Stimulated activated CD8-positive, alpha-beta memory T cell treated with anti-CD3 and anti-CD28 coated beads, Interleukin-15, amount 100 ng/mL, for 48 hours (primary cell): ENCODE results near the gene SERPINB13.

Experiments
- DNase-seq, 2 donors: peaks; one replicate each; pipeline ENCODE4 v3.0.0-alpha.2; 2020; ENCODE audit warnings: low read depth in 2 of 2

Gene SERPINB13, protein sequence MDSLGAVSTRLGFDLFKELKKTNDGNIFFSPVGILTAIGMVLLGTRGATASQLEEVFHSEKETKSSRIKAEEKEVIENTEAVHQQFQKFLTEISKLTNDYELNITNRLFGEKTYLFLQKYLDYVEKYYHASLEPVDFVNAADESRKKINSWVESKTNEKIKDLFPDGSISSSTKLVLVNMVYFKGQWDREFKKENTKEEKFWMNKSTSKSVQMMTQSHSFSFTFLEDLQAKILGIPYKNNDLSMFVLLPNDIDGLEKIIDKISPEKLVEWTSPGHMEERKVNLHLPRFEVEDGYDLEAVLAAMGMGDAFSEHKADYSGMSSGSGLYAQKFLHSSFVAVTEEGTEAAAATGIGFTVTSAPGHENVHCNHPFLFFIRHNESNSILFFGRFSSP

DNA sequence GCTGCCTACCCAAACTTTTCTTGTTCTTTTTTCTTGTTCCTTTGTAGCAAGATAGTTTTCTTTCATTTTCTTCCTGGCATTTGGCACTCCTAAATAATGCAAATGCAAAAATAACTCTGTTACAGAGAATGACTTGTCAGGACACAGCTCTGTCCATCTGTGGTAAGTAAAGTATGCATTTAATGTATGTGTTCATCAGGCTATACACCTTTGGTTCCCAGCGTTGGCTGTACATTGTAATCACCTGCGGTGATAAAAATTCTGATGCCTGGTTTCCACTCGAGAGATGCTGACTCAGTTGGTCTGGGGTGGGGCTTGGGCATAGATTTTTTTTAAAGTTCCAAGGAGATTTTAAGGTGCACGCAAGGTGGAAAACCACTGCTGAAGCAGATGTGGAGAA lies at the start of gene SERPINB13:
Gene SERPINB13 (plus strand): TSS at position 378 of the 400 bp plus-strand sequence. CDS start 1,325 bp downstream, outside the sequence.
- no peak for DNase-seq

DNA sequence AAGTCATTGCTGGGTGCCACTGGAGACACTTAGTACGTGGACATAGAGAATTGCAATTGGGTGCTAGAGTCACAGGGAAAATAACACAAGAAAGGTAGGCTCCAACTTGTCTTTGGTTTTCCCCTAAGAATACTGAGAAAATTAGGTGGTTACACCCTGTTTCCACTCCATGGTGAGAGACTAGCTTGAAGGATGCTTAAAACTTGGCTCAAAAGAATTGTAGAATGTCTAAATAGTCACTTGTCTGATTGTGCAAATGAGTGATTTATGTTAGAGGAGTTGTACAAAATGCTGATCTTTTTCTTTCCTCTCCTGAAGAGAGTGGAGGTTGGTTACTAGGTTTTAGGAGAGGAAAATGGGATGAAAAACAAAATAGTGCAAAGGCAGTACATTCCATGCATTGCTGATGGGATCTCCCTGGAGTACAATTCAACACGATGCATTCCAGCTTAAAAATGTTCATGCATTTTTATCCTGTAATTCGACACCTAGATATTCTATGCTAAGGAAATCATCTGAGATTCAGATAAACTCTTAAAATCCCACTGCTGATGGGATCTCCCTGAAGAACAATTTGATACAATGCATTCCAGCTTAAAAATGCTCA lies 47.1 kb upstream of the SERPINB13 start:
- DNase-seq, result no peak

DNA sequence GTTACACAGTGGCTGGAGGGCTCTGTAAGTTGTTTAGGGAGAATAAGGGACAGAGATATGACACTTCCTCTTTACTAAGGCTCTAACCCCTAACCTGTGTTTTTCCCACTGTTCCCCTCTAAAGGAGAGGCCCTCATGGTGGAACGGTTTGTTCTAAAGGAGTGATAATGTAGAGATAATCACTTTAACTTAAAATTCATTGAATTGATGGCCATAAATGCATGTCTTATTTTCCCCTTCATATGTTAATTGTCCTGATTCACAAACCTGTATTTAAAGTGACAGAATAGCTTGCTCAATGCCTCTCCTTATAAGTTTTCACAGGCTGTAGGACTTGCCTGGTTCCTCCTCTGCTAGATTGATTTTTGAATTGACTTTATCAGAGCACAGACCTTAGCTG lies 45.1 kb upstream of the SERPINB13 start, which contains the start of gene SERPINB12:
Gene SERPINB12 (plus strand): TSS at position 301 of the 400 bp plus-strand sequence. CDS start 13,791 bp downstream, outside the sequence.
- DNase-seq, result no peak

DNA sequence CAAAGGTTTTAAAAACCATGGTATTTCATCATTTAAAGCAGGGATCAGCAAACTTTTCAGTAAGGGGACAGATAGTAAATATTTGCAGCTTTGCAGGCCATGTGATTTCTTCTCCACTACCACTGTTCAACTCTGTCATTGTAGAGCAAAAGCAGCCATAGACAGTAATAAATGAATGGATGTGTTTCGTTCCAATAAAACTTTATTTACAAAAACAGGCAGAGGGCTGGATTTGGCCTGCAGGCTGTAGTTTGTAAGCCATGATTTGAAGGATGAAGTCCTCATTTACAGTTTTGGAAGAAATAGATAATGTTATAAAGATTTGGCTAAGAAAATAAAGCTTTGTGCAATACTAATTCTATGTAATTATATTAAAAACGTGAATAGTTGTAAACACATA lies 43.1 kb upstream of the SERPINB13 start:
- no peak for DNase-seq

DNA sequence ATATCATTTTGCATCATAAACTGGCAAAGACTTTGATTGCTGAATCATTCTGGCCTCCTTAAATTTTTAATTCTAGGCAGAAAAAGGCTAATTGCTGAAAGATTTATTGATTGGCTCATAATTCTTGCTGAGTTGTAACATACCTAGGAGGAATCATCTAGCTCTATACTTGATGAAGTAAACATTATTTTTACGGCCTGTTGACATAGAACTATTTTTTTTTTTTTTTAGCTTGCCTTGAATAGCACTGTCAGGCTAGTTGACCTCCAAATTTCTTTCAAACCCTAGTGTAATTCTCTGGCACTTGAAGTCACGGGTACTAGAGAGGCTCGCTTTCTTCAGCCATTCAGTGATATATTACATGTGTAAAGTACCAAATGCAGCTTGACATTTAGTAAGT lies 42.1 kb upstream of the SERPINB13 start:
- DNase-seq, result no peak

DNA sequence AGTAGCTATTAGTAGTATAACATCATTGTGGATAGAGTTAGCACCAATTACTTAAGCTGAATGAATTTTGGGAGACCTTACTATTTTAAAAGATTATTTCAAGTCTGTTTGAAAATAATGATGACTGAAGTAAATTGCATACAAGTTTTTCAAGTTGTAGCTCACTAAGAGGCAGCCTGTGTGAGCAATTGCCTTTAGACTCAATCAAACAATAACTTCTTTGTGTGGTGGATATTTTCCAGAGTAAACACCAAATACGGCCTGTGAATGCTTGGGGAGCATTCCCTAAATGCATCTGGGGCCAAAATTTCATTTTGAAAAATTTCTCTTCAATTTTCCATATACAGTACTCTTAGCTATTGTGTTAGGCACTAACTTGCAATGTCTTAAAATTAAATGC lies 37.1 kb upstream of the SERPINB13 start:
- no peak for DNase-seq

DNA sequence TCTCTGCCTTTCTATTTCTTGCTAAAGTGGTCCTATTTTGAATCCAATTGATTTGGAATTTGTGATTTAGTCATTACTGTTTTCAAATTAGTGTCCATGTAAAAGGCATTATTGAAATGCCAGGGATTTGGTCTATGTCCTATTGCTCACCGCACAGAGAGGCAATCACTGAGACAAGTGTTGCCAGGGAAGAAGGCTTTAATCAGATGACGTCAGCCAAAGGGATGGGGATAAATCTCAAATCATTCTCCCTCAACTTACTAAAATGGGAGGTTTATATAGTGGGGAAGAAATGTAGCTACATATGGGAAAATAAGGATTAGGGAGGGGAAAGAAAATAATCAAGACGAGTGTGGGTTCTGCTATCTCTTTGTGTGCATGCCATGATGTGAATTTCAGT lies 35.4 kb upstream of the SERPINB13 start:
- DNase-seq, result no peak

DNA sequence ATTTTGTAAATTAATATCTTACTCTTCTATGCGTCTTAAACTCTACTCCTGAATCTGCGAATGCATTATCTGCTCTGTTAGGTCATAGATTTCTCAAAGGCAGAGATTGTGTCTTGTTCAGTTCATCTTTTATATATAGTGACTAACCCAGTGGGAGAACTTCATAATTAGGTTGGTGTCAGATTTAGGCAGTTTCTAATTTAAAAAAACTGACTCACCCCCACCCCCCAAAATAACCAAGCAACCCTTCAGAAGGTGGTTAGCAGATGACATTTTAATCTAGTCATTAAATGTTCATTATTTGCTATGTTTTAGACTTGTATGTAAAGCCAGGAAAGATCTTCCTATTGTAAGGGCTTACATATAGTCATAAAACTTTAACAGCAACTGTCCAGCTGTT lies 34.6 kb upstream of the SERPINB13 start:
- no peak for DNase-seq

DNA sequence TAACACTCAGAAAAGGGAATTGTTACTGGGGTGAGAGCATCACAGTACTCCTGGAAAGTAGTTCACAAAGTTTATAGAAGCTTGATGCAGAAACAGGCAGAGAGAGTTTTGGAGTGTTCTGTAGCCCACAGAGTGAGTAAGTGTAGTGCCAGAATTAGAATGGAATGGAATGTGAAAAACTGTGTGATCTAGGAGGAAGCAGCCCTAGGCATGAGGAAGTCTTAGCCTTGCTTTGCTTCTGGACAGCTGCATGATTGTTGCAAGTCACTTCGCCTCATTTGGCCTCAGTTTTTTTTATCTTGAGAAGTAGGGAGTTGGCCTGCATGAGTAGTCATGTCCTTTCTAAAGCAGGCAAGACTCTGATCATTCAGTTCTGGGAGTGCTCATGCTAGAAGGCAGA lies 34.1 kb upstream of the SERPINB13 start:
- DNase-seq, result no peak

DNA sequence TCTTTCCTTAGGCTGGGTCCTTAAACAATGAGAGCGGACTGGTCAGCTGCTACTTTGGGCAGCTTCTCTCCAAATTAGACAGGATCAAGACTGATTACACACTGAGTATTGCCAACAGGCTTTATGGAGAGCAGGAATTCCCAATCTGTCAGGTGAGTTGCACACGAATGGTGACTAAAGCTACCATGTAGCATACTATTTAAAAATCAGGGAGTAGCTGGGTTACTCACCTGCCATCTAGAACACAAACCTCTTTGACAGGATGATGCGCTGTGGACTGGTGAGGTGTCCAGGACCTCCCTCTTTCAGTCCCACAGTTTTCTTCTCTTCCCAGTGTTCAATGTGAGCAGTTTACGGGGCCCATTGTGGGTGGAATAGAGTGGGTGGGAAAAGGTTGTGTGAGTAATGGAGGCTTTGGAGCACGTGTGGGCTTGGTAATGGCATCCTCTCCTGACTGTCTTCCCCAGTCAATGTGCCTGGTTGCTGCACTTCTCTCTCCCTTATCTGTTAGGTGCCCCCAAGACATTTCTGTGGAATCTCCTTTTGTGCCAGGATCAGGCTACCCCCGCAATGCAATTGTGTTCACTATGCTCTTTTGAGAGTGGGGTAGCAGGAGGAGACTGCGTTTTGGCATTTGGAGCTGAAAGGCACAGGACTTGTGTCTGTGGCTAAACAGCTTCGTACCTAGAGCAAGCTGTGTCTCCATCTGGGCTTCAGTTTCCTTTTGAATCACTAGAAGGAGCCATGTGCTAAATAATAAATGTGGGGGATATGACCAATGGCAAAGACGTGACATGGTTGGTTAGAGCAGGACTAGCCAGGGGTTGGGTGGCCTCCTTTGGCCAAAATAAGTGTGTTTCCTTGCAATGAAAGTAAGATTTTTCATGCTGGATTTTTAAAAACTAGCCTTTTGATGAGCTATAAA lies 27.3 kb upstream of the SERPINB13 start:
- DNase-seq, result no peak

DNA sequence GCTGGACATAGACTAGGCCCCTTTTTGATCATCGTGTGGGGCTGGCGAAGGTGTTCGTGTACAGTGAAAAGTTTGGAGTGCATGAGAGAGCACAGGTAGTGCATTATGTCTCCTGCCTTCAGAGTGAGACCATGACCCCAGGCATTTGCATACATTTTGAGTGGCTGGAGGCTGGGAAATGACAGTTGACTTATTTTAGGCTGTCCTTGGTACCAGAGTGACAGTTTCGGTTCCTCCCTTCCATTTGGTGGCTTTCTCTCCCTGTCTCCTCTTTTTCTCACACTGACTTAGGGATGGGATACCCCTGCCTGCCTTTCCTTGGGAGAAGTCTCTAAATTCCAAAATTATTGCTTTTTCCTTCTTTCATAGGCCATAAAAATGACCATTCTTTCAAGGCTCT lies 24.9 kb upstream of the SERPINB13 start:
- no peak for DNase-seq

DNA sequence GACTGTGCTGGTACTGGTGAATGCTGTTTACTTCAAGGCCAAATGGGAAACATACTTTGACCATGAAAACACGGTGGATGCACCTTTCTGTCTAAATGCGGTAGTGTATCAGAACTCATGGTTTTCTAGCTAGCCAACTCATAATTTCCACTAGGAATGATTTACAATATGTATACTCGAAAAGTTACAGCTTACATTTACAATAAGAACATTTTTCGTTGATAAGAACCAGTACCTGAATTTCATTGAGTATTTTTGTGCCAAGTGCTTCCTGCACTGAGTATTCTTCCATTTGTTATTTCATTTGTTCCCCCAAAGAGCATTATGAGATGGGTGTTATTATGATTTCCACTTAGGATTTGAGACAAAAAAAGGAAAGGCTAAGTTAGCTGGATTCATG lies 23.1 kb upstream of the SERPINB13 start:
- no peak for DNase-seq

DNA sequence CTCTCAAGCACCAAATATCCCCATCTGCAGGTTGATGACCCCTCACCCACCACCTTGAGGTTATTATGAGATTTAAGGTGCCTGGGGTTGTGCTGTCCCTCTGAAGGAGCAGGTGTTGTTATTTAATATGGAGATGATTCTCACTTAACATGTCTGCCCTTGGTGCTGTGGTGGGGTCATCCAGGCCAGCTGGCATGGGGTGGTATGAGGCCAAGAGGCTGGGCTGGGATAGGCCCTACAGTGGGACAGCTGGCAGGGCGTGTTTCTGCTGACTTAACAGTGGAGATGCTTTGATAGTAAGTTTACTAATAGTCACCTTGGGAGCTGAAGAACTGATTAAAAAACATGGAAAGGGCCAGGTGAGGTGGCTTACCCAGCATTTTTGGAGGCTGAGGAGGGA lies 22.6 kb upstream of the SERPINB13 start:
- no peak for DNase-seq

DNA sequence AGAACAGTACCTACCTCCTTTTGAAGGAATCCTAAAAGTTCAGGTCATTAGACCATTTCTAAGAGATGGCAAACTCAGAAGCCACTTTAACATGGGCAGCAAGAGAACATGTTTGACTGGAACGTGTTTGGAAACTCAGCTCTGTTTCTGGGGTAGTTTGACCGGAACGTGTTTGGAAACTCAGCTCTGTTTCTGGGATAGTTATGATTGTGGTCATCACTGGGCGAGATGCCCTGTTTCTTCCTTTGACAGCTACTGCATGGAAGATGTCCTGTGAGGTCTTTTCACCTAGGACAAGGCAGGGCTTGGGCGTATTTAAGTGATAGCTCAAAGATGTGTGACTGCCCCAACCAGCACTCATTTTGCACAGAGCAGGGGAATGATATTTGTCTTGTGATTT lies 19.9 kb upstream of the SERPINB13 start:
- no peak for DNase-seq

DNA sequence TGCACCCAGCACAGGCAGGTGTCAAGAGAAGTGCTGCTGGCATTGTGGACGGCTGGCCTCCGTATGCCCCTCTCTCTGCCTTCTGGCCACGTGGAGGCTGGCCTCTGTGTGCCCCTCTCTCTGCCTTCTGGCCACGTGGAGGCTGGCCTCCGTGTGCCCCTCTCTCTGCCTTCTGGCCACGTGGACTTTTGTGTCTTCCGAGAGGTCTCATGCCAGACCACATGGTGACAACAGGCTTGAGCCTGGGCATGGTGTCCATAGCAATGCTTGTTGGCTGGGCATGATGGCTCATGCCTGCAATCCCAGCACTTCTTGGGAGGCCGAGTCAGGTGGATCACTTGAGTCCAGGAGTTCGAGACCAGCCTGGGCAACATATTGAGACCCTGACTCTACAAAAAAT lies 19.3 kb upstream of the SERPINB13 start:
- DNase-seq, result no peak

DNA sequence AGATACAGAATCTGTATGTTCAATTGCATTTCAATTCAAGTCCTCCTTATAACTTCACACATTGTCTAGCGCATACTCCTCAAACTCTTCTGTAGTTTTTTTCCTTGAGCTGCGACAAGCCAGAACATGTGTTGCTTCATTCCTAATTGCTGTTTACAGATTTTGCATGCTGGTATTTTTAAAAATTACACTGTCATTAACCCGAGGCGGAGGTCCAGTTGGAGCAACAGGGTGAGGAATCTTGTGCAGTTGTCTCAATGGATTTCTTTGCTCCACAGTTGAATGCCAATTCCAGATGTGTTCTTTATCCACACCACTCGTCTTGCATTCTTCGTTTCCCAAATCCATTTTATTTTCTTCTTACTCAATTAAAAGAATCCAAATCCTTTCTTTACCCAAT lies 16.4 kb upstream of the SERPINB13 start:
- DNase-seq, result no peak

DNA sequence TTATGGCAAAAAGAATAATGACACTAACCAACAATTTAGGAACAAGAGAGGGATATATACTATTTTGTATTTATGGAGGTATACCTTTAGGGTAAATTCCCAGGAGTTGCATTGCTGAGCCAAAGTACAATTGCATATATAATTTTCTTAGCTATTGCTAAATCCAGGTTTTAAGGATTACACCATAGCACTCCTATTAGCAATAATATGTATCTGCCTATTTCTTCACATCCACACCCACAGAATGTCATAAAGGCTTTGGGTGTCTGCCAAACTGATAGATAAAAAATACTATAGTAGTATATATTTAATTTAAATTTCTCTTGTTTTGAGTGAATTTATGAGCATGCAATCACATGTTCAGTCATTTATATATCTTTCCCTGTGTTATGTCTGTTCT lies 11.5 kb upstream of the SERPINB13 start:
- no peak for DNase-seq

DNA sequence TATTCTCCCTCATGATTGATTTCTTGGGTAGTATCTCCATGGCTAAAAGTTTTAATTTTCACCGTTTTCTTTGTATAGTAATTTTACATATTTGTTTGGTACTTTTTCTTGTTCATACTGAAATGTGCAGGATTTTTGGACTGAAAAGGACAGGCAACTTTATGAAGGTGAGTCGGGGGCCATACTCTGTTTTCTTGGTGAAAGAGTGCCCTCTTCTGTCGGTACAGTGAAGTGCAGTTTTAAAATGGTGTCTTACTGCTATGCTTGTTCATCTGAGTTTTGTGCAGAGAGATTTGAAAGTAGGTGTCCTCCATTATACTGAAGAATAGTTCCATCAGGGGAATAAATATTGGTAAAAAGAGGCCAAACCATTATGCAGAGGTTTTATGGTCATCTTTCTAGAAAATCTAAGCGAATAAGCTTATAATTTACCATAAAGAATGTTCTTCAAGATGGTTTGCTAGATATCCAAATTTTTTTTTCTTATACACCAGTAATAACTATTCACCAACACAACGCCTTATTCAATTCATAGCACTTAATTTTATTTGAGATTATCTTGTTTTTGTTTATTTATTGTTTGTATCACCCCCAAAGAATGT lies 8.7 kb upstream of the SERPINB13 start:
- no peak for DNase-seq

DNA sequence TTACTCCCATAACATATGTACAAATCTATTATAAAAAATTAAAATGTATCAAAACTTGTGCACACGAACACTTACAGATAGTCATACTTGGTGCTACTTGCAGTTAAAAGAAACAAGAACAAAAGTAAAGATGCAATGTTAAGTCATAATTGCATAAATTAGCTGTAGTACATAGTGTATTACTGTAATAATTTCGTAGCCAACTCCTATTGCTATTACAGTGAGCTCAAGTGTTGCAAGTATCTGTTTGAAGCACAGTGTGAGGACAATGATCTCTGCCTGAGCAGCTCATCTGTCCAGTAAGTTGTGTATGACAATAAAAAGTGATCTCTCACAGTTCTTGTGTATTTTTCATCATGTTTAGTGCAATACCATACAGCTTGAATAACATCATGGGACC lies 7.5 kb upstream of the SERPINB13 start:
- no peak for DNase-seq

DNA sequence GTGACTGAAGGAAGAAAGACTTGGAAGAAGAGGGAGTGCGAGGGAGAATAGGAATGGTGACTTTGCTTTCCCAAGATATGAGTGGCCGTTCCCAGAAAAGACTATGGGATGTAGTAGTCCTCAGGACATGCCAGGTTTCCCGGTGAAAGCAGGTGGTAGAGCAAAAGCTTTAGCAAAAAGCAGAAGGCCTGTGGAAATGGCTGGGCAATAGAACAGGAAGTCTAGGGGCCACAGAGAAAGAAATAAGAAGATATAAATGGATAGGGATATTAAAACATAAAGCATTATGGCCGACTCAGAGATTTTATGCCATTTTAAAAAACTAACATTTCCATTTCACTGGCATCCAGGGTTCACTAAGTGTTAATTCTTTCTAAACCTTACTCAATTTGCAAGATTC lies 1.2 kb upstream of the SERPINB13 start:
- DNase-seq, result no peak

DNA sequence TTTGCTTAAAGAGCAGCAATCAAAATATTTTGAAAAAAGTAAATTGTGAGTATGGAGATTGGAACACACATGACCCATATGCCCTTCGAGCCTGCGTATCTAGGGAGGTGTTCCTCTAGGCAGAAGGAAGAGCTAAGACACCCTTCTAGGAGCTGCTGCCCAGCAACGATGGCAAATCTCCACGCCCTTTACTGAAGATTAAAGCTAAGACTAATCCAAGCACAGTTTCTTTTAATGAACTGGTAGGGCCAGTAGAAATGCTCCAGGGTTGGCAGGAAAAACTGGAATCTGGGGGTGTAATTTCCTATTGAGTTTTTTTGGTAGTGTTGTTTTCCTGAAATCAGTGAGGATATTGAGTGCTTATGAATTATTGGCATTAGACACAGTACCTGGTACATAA lies 712 bp upstream of the SERPINB13 start:
- DNase-seq, result no peak

DNA sequence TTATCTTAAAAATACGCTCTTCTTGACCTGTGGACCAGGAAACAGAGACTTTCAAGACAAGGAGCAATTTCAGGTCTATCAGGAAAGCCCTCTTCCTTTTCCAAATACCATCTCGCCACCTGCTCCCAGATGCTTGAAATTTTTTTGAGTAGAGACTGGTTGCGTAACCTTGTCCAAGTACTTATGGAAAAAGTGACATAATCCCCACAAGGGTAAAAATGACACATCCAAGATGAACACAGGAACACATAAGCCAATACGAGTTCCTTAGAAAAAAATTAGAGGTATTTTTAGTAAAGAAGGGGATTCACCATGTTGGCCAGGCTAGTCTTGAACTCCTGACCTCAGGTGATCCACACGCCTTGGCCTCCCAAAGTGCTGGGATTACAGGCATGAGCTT lies 1.8 kb downstream of the SERPINB13 start:
- no peak for DNase-seq
